Colonic mucosa (tissue), 4 donors: Measurements from ENCODE around the gene MT1A. TPM values are rescaled to one million over a fixed set of nuclear protein-coding genes. Genes with fewer than 3 reads are reported as not detected.

Source experiments
- DNase-seq: peaks from one replicate; pipeline ENCODE4 v3.0.0-alpha.2; 2020
- H3K27ac ChIP-seq: fragments of 200-600 bp; one replicate; pipeline ENCODE4 v1.8.0; 2021
- H3K27me3 ChIP-seq: fragments of 200-600 bp; one replicate; pipeline ENCODE4 v1.8.0; 2021
- H3K36me3 ChIP-seq: fragments of 200-600 bp; one replicate; pipeline ENCODE4 v1.8.0; 2021
- H3K4me1 ChIP-seq: fragments of 200-600 bp; one replicate; pipeline ENCODE4 v1.8.0; 2021; ENCODE audit warnings: mild to moderate bottlenecking
- H3K4me3 ChIP-seq: fragments of 200-600 bp; one replicate; pipeline ENCODE4 v1.8.0; 2021
- H3K9ac ChIP-seq, 2 donors: one replicate each; pipeline ENCODE4 v1.7.0; 2013; ENCODE audit warnings: control low read depth in 2 of 2, low read depth in 2 of 2, low read length in 2 of 2
- H3K9me3 ChIP-seq: fragments of 200-600 bp; one replicate; pipeline ENCODE4 v1.8.0; 2021
- CTCF ChIP-seq: fragments of 200-600 bp; IDR thresholded peaks from one replicate; pipeline ENCODE4 v1.8.0; 2022; ENCODE audit warnings: antibody characterized with exemption, mild to moderate bottlenecking
- intact Hi-C: fragments of 100-400 bp; cut with DNase I; formaldehyde crosslinking; loops from one replicate; pipeline ENCODE4 v1.14.1; 2022
- total RNA-seq, 2 donors: library from RNA; stranded (reverse); fragmentation: NEBNext Ultra II Directional in 1 of 2; extraction: Animal tissue kit (Norgen Biotek cat#: 25700) in 1 of 2; gene quantifications; one replicate each; pipeline ENCODE4 v1.2.1, GENCODE V29; 2021
- donor health status: healthy.
- donor health status: DM: no; HTN: no; CAD: no.
- donor health status: DM: no; HTN: no; CAD: no.

Gene MT1A
- total RNA-seq, 2 donors from 2014 or later: 5.5 to 10.2 TPM

- TF ChIP-seq CTCF: no peak
- no peaks in the 10 kb centered on the region for H3K36me3 ChIP-seq
- H3K27me3 ChIP-seq: peaks cover 6% of the 10 kb centered on the region
- H3K9me3 ChIP-seq: no peaks in the 10 kb centered on the region
- H3K27ac ChIP-seq: no peak overlapping the region
- intact Hi-C loops: no loop called here
- peak overlapping the region; percentile 29 for H3K4me3 ChIP-seq
- no peak for DNase-seq
- H3K9ac ChIP-seq: peak overlapping the region; percentile 30 to 46
- H3K4me1 ChIP-seq: no peaks in the 10 kb centered on the region
Measured at GRCh38 chr16:56675685-56676210, 37.3 kb downstream of the MT1A start.

- Histone ChIP-seq H3K4me1 (peaks cover under 1% of the 10 kb centered on the region), H3K9me3 (no peaks in the 10 kb centered on the region), H3K27me3 (peaks cover 6% of the 10 kb centered on the region), H3K27ac (no peak overlapping the region), H3K9ac (no peak overlapping the region), H3K36me3 (no peaks in the 10 kb centered on the region), H3K4me3 (no peak overlapping the region)
- intact Hi-C loops: no loop called here
- DNase-seq: no peak
- no peak for TF ChIP-seq CTCF
Measured at GRCh38 chr16:56677474-56677873, 39.0 kb downstream of the MT1A start.

GRCh38 chr16:56679078-56679730 is 40.7 kb downstream of the MT1A start:
- H3K27me3 ChIP-seq: peaks cover 6% of the 10 kb centered on the region
- intact Hi-C loops: no loop called here
- H3K9ac ChIP-seq: no peak overlapping the region
- DNase-seq: no peak
- H3K27ac ChIP-seq: no peak overlapping the region
- H3K9me3 ChIP-seq: no peaks in the 10 kb centered on the region
- TF ChIP-seq CTCF: no peak
- no peak overlapping the region for H3K4me3 ChIP-seq
- H3K4me1 ChIP-seq: peaks cover 9% of the 10 kb centered on the region
- H3K36me3 ChIP-seq: no peaks in the 10 kb centered on the region

DNA sequence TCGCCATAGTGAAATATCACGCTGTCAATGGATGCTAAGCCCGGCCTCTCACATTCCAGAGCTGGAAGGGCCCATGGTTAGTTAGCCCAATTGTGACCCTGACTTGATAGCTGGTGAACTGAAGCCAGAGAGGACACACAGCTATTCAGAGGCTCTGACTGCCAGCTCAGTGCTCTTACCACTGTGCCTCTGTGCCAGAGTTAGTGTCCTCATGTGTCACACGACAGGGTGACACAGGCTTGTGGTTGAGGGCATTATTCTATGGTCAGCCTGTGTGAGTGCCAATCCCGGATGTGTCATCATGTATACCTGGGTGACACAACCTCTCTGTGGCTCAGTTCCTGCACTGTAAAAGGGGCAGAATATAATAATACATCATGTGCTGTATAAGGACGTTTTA is 41.4 kb downstream of the MT1A start:
- H3K9me3 ChIP-seq: no peaks in the 10 kb centered on the region
- H3K36me3 ChIP-seq: no peaks in the 10 kb centered on the region
- peaks cover 9% of the 10 kb centered on the region for H3K4me1 ChIP-seq
- DNase-seq: no peak
- peaks cover 6% of the 10 kb centered on the region for H3K27me3 ChIP-seq
- no peak for TF ChIP-seq CTCF
- no peak overlapping the region for H3K9ac ChIP-seq
- H3K27ac ChIP-seq: no peak overlapping the region
- H3K4me3 ChIP-seq: no peak overlapping the region
- intact Hi-C loops: no loop called here

- no peak for TF ChIP-seq CTCF
- no peaks in the 10 kb centered on the region for H3K27me3 ChIP-seq
- H3K4me1 ChIP-seq: peaks cover 9% of the 10 kb centered on the region
- intact Hi-C loops: no loop called here
- peak; percentile 93 for DNase-seq
- H3K4me3 ChIP-seq: peak within 1 kb of the TSS; percentile 36
- no peaks in the 10 kb centered on the region for H3K9me3 ChIP-seq
- H3K27ac ChIP-seq: peak within 1 kb of the TSS; percentile 49
- no peaks in the 10 kb centered on the region for H3K36me3 ChIP-seq
- H3K9ac ChIP-seq: peak within 1 kb of the TSS; percentile 82 to 94
Measured at GRCh38 chr16:56681939-56682702, 43.7 kb downstream of the MT1A start, which contains the start of gene MT1X. TSS of gene MT1X (plus strand) at chr16:56682470. CDS start at chr16:56682541, 71 bp downstream.
